Lower leg skin (tissue), 4 donors: ENCODE measurements around the gene HBE1. TPM values are rescaled to one million over a fixed set of nuclear protein-coding genes. Genes with fewer than 3 reads are reported as not detected.

Source experiments
- DNase-seq, 2 donors: peaks; one replicate each; pipeline ENCODE4 v3.0.0-alpha.2; 2019; ENCODE audit warnings: low spot score in 2 of 2
- H3K4me3 ChIP-seq: fragments of 200-600 bp; sonication (generic); 2 replicates; pipeline ENCODE4 v1.5.1; 2017; ENCODE audit warnings: mild to moderate bottlenecking, low read depth; ENCODE audit not compliant: poor library complexity, severe bottlenecking
- POLR2A ChIP-seq, 2 donors: fragments of 450-650 bp; IDR thresholded peaks; one replicate each; pipeline ENCODE4 v1.6.1; 2016 to 2017; ENCODE audit warnings: antibody characterized with exemption in 2 of 2, mild to moderate bottlenecking in 1 of 2, moderate library complexity in 1 of 2
- WGBS, 2 donors: methylation state at CpG; one replicate each; pipeline ENCODE4 v1.1.5; 2018; 5-methylcytosine and 5-hydroxymethylcytosine counted together
- intact Hi-C: fragments of 100-400 bp; cut with DNase I; formaldehyde crosslinking; loops from one replicate; pipeline ENCODE4 v1.15.0; 2023; ENCODE audit warnings: low total_unique reads
- total RNA-seq, 4 donors: library from RNA; depleted of rRNA; stranded (reverse); fragments of >200 nt; gene quantifications; one replicate each; pipeline ENCODE4 v1.1.0, GENCODE V29; 2016
- TF ChIP-seq, protein P1 (sequence below), 3 donors: fragments of 450-650 bp; IDR thresholded peaks; one replicate each; pipeline ENCODE4 v1.5.1; 2016; ENCODE audit warnings: antibody characterized with exemption in 3 of 3, mild to moderate bottlenecking in 3 of 3, moderate library complexity in 2 of 3

HBE1 gene
- total RNA-seq, 4 donors from 2014 or later, result not detected

GRCh38 chr11:5288108-5288905 lies 18.6 kb upstream of the HBE1 start:
- DNase-seq, result no peak
- TF ChIP-seq, protein P1, sequence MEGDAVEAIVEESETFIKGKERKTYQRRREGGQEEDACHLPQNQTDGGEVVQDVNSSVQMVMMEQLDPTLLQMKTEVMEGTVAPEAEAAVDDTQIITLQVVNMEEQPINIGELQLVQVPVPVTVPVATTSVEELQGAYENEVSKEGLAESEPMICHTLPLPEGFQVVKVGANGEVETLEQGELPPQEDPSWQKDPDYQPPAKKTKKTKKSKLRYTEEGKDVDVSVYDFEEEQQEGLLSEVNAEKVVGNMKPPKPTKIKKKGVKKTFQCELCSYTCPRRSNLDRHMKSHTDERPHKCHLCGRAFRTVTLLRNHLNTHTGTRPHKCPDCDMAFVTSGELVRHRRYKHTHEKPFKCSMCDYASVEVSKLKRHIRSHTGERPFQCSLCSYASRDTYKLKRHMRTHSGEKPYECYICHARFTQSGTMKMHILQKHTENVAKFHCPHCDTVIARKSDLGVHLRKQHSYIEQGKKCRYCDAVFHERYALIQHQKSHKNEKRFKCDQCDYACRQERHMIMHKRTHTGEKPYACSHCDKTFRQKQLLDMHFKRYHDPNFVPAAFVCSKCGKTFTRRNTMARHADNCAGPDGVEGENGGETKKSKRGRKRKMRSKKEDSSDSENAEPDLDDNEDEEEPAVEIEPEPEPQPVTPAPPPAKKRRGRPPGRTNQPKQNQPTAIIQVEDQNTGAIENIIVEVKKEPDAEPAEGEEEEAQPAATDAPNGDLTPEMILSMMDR (IDR thresholded peaks at IDR 0.05), result no peak
- TF ChIP-seq POLR2A (IDR thresholded peaks at IDR 0.05), result no peak
- WGBS, 2 donors, result 77 to 79% methylated on average over 7 of the region's 7 CpGs
- no peak overlapping the region for H3K4me3 ChIP-seq
- intact Hi-C loops, result no loop called here

GRCh38 chr11:5286901-5287300 lies 17.2 kb upstream of the HBE1 start:
- intact Hi-C loops, result no loop called here
- no peak overlapping the region for H3K4me3 ChIP-seq
- 74 to 82% methylated on average over 3 of the region's 3 CpGs for WGBS, 2 donors
- DNase-seq, result no peak
- TF ChIP-seq POLR2A (IDR thresholded peaks at IDR 0.05), result no peak
- TF ChIP-seq, protein P1 (IDR thresholded peaks at IDR 0.05), result no peak

DNA sequence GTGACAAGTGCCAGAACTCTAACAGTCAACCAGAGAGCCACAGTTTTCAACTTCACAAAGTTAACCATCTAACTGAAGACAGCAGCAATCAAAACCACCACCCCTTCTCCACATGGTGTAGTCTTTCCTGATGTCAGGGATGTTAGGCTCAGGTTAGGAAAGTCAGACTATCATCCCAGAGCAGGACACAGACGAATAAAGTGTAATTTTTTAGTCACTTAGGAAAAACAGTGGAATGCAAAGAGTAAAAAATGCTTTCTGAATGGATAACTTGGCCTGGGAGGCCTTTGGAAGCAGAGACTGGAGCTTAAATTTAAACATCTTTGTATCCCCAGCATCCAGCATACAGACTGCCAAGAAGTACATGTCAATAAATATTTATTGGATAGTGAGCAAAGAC lies 16.6 kb upstream of the HBE1 start:
- TF ChIP-seq POLR2A (IDR thresholded peaks at IDR 0.05), result no peak
- TF ChIP-seq, protein P1 (IDR thresholded peaks at IDR 0.05), result no peak
- no peak for DNase-seq
- intact Hi-C loops, result no loop called here

GRCh38 chr11:5285703-5286340 lies 16.1 kb upstream of the HBE1 start:
- WGBS, 2 donors, result 67 to 74% methylated on average over 4 of the region's 4 CpGs
- intact Hi-C loops, result no loop called here
- no peak overlapping the region for H3K4me3 ChIP-seq
- no peak for DNase-seq
- no peak for TF ChIP-seq POLR2A (IDR thresholded peaks at IDR 0.05)
- TF ChIP-seq, protein P1 (IDR thresholded peaks at IDR 0.05), result no peak

More for the DNA sequence above, 16.6 kb upstream of the HBE1 start:
- 23 to 25% methylated on average over 1 of the region's 1 CpG for WGBS, 2 donors
- no peak overlapping the region for H3K4me3 ChIP-seq

DNA sequence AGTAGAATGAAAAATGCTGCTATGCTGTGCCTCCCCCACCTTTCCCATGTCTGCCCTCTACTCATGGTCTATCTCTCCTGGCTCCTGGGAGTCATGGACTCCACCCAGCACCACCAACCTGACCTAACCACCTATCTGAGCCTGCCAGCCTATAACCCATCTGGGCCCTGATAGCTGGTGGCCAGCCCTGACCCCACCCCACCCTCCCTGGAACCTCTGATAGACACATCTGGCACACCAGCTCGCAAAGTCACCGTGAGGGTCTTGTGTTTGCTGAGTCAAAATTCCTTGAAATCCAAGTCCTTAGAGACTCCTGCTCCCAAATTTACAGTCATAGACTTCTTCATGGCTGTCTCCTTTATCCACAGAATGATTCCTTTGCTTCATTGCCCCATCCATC lies 14.9 kb upstream of the HBE1 start:
- no peak for DNase-seq
- TF ChIP-seq, protein P1 (IDR thresholded peaks at IDR 0.05), result no peak
- no peak for TF ChIP-seq POLR2A (IDR thresholded peaks at IDR 0.05)
- 83 to 89% methylated on average over 2 of the region's 2 CpGs for WGBS, 2 donors
- intact Hi-C loops, result no loop called here
- H3K4me3 ChIP-seq, result no peak overlapping the region
